Measurements from ENCODE around the gene RC3H2. TPM values are rescaled to one million over a fixed set of nuclear protein-coding genes. Genes with fewer than 3 reads are reported as not detected.

Gene RC3H2
- total and polyA plus RNA-seq, 2 experiments from 2014 or later: 17.8 to 43.7 TPM

- Histone ChIP-seq H4K20me1 (ENCODE audit: insufficient read depth, poor library complexity, severe bottlenecking) (peaks cover 91% of the 10 kb centered on the region), H3K79me2 (peaks cover 100% of the 10 kb centered on the region), H2AFZ (no peak overlapping the region), H3K9me3 (ENCODE audit: low read depth) (no peaks in the 10 kb centered on the region), H3K4me2 (peak overlapping the region; percentile 12), H3K9me2 (replicated peaks; ENCODE audit: insufficient read depth) (no peaks in the 10 kb centered on the region), H3K36me3 (replicated peaks; ENCODE audit: insufficient read depth, low read depth) (no peaks in the 10 kb centered on the region), H3K4me3 (no peak overlapping the region), H3K27ac (peak overlapping the region; percentile 4), H3K4me1 (ENCODE audit: insufficient read depth) (peaks cover 14% of the 10 kb centered on the region), H3K27me3 (no peaks in the 10 kb centered on the region)
- DNase-seq (ENCODE audit: low spot score): no peak
- TF ChIP-seq CTCF (IDR thresholded peaks at IDR 0.05; ENCODE audit: poor library complexity) (no peak), EZH2phosphoT487 (IDR thresholded peaks at IDR 0.05; ENCODE audit: low read depth, severe bottlenecking, unreplicated experiment) (no peak), EZH2 (IDR thresholded peaks at IDR 0.05; ENCODE audit: borderline replicate concordance) (no peak)
- 84% methylated on average over 1 of the region's 1 CpG for WGBS (ENCODE audit: low lambda C conversion rate, missing lambda C conversion rate)
Measured at GRCh38 chr9:122946461-122947005, 41.4 kb upstream of the RC3H2 start.

GRCh38 chr9:122944960-122945888, 40.1 kb upstream of the RC3H2 start:
- peak overlapping the region; percentile 13 for H3K27ac ChIP-seq
- TF ChIP-seq EZH2phosphoT487 (IDR thresholded peaks at IDR 0.05; ENCODE audit: low read depth, severe bottlenecking, unreplicated experiment): no peak
- no peak for TF ChIP-seq CTCF (IDR thresholded peaks at IDR 0.05; ENCODE audit: poor library complexity)
- H3K4me1 ChIP-seq (ENCODE audit: insufficient read depth): peaks cover 16% of the 10 kb centered on the region
- H3K27me3 ChIP-seq: no peaks in the 10 kb centered on the region
- no peak overlapping the region for H2AFZ ChIP-seq
- H3K4me3 ChIP-seq: no peak overlapping the region
- DNase-seq (ENCODE audit: low spot score): no peak
- H3K36me3 ChIP-seq (replicated peaks; ENCODE audit: insufficient read depth, low read depth): no peaks in the 10 kb centered on the region
- WGBS (ENCODE audit: low lambda C conversion rate, missing lambda C conversion rate): 86% methylated on average over 4 of the region's 4 CpGs
- no peak overlapping the region for H3K4me2 ChIP-seq
- peaks cover 81% of the 10 kb centered on the region for H4K20me1 ChIP-seq (ENCODE audit: insufficient read depth, poor library complexity, severe bottlenecking)
- peaks cover 93% of the 10 kb centered on the region for H3K79me2 ChIP-seq
- H3K9me3 ChIP-seq (ENCODE audit: low read depth): no peaks in the 10 kb centered on the region
- no peaks in the 10 kb centered on the region for H3K9me2 ChIP-seq (replicated peaks; ENCODE audit: insufficient read depth)

GRCh38 chr9:122941582-122942234, 36.5 kb upstream of the RC3H2 start:
- 10% methylated on average over 17 of the region's 17 CpGs for WGBS (ENCODE audit: low lambda C conversion rate, missing lambda C conversion rate)

More at GRCh38 chr9:122941582-122942234, 36.5 kb upstream of the RC3H2 start:
- TF ChIP-seq EZH2phosphoT487 (IDR thresholded peaks at IDR 0.05; ENCODE audit: low read depth, severe bottlenecking, unreplicated experiment) (no peak), EZH2 (IDR thresholded peaks at IDR 0.05; ENCODE audit: borderline replicate concordance) (no peak), CTCF (IDR thresholded peaks at IDR 0.05; ENCODE audit: poor library complexity) (no peak)
- Histone ChIP-seq H3K9me3 (ENCODE audit: low read depth) (no peaks in the 10 kb centered on the region), H3K4me2 (peak overlapping the region; percentile 84), H3K4me3 (peak overlapping the region; percentile 95), H3K36me3 (replicated peaks; ENCODE audit: insufficient read depth, low read depth) (no peaks in the 10 kb centered on the region), H3K79me2 (peaks cover 79% of the 10 kb centered on the region), H4K20me1 (ENCODE audit: insufficient read depth, poor library complexity, severe bottlenecking) (peaks cover 49% of the 10 kb centered on the region), H3K27me3 (no peaks in the 10 kb centered on the region), H3K4me1 (ENCODE audit: insufficient read depth) (peaks cover 12% of the 10 kb centered on the region), H3K9me2 (replicated peaks; ENCODE audit: insufficient read depth) (no peaks in the 10 kb centered on the region), H3K27ac (peak overlapping the region; percentile 96), H2AFZ (peak overlapping the region; percentile 51)
- DNase-seq (ENCODE audit: low spot score): peak; percentile 50

Data from hepatocyte (in vitro differentiated cells).